ENCODE measurements around the gene STK25. TPM values are rescaled to one million over a fixed set of nuclear protein-coding genes. Genes with fewer than 3 reads are reported as not detected.

The STK25 gene
- total RNA-seq, 2 experiments from 2014 or later: 76.1 to 81.3 TPM

DNA sequence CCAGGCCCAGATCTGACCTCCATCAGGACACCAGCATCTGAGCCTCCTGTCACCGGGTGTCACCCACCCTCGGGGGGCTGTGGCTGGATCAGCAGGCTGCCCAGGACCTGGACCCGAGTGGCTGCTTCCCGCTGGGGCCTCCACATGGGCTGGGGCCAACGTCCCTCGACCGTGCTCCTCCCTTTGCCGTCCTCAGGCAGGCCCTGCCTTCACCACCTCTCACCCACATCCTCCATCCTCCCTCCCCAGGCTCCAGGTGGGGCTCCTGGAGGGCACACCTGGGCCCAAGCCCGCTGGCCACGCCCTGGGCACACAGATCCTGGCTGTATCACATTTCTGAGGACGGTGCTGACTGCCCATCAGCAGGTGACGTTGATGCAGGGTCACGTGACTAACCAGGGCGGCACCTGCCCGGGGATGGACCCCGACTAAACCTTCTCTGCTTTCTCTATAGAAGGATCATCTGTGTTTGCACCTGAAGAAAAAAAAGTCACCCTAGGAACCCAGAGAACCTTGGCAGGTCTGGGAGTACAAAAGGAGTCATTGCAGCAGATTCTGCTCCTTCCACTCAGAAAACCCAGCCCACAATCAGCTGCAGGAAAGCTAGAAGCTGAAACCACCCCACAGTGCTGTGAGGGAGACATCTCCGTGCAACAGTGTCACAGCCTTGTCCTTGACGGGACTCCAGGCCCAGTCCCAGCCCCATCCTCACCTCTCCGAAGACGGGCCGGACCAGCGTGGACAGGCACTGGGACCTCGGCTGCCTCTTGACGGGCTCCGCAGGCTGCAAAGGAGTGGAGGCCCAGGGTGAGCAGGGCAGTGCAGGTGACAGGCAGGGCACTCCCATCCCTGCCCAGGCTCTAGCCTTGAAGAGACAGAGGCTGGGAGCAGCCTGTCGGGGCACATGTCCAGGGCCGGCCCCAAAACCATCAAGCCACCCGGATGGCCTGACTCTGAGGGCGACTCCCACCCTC is 11.2 kb downstream of the STK25 start:
- H3K36me3 Mint-ChIP-seq (ENCODE audit: low read depth): peaks cover 21% of the 10 kb centered on the region
- H3K27ac Mint-ChIP-seq: no peak overlapping the region
- no peak for ATAC-seq (ENCODE audit: poor library complexity)
- peaks cover 0 to 6% of the 10 kb centered on the region in 2 experiments for H3K9me3 ChIP-seq (ENCODE audit: control insufficient read depth in 1 of 2, insufficient read depth in 1 of 2, low read length in 2 of 2)
- intact Hi-C loops (cut with DNase I, micrococcal nuclease): no loop called here
- H3K36me3 ChIP-seq (ENCODE audit: insufficient read depth, low read length): peaks cover 45% of the 10 kb centered on the region
- peaks cover 0 to 2% of the 10 kb centered on the region in 2 experiments for H3K27me3 ChIP-seq (ENCODE audit: control insufficient read depth in 1 of 2, insufficient read depth in 2 of 2, low read length in 2 of 2)
- H3K4me3 Mint-ChIP-seq: no peak overlapping the region
- H3K4me1 ChIP-seq (ENCODE audit: insufficient read depth, low read length): no peaks in the 10 kb centered on the region
- H3K27me3 Mint-ChIP-seq: no peaks in the 10 kb centered on the region
- TF ChIP-seq CTCF (IDR thresholded peaks at IDR 0.05): no peak
- ChIA-PET CTCF (no interaction called here), POLR2A (no interaction called here)
- no peak overlapping the region for H3K4me3 ChIP-seq (ENCODE audit: low read length)
- no peak overlapping the region for H3K27ac ChIP-seq (ENCODE audit: low read depth in 1 of 2, low read length in 2 of 2)
- H3K4me1 Mint-ChIP-seq (ENCODE audit: low read depth): no peaks in the 10 kb centered on the region
- H3K9me3 Mint-ChIP-seq: no peaks in the 10 kb centered on the region
- no peak for DNase-seq

GRCh38 chr2:241496003-241496707 is 12.2 kb downstream of the STK25 start:
- peaks cover 0 to 2% of the 10 kb centered on the region in 2 experiments for H3K27me3 ChIP-seq (ENCODE audit: control insufficient read depth in 1 of 2, insufficient read depth in 2 of 2, low read length in 2 of 2)
- no peak overlapping the region for H3K4me3 Mint-ChIP-seq
- no peak overlapping the region for H3K27ac Mint-ChIP-seq
- no peak for ATAC-seq (ENCODE audit: poor library complexity)
- CTCF ChIA-PET: no interaction called here
- intact Hi-C loops (cut with DNase I, micrococcal nuclease): no loop called here
- no peaks in the 10 kb centered on the region for H3K4me1 Mint-ChIP-seq (ENCODE audit: low read depth)
- H3K27ac ChIP-seq (ENCODE audit: low read depth in 1 of 2, low read length in 2 of 2): no peak overlapping the region
- POLR2A ChIA-PET: no interaction called here
- peaks cover 21% of the 10 kb centered on the region for H3K36me3 Mint-ChIP-seq (ENCODE audit: low read depth)
- H3K36me3 ChIP-seq (ENCODE audit: insufficient read depth, low read length): peaks cover 45% of the 10 kb centered on the region
- H3K27me3 Mint-ChIP-seq: no peaks in the 10 kb centered on the region
- DNase-seq: no peak
- no peak for TF ChIP-seq CTCF (IDR thresholded peaks at IDR 0.05)
- H3K4me1 ChIP-seq (ENCODE audit: insufficient read depth, low read length): no peaks in the 10 kb centered on the region
- no peaks in the 10 kb centered on the region for H3K9me3 Mint-ChIP-seq
- no peak overlapping the region for H3K4me3 ChIP-seq (ENCODE audit: low read length)
- H3K9me3 ChIP-seq (ENCODE audit: control insufficient read depth in 1 of 2, insufficient read depth in 1 of 2, low read length in 2 of 2): peaks cover 0 to 6% of the 10 kb centered on the region in 2 experiments

DNA sequence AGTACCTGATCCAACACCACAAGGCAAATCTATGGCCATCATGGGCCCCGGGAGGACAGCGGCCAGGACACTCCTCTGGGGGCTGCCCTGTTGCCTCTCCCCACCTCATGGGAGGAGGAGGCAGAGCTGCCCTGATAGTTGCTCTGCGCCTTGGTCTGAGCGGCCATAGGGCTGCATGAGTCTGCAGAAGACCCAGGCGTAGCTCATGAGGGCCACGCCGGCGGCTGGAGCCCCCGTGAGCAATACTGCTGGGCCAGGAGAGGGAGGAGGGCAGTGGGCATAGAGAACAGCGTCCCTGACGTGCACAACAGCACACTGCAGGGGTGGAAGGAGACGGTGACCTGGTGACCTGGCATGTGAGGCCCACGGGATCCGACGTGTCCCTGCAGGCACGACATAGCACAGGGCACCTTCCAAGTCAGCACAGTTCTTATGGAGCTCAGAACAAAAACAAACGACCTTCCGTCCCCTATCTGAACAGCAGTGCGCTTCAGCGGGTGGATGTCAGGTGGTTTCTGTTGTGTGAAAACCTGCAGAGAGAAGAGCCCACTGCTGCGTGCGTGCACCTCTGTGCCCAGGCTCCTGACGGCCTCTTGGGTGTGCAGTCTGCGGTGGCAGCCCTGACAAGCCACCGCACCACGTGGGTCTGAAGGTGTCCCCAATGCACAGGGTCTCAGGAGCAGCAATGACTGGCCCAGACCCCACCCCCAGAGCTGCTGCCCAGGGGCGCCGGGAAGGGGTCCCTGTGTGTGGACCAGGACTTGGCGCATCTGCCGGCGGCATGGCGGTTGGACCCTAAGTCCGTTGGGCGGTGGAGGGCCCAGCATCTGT is 13.0 kb downstream of the STK25 start:
- no peak for TF ChIP-seq CTCF (IDR thresholded peaks at IDR 0.05)
- Histone ChIP-seq H3K4me3 (ENCODE audit: low read length) (no peak overlapping the region), H3K36me3 (ENCODE audit: insufficient read depth, low read length) (peaks cover 39% of the 10 kb centered on the region), H3K27me3 (ENCODE audit: control insufficient read depth in 1 of 2, insufficient read depth in 2 of 2, low read length in 2 of 2) (peaks cover 0 to 2% of the 10 kb centered on the region in 2 experiments), H3K4me1 (ENCODE audit: insufficient read depth, low read length) (no peaks in the 10 kb centered on the region), H3K27ac (ENCODE audit: low read depth in 1 of 2, low read length in 2 of 2) (no peak overlapping the region), H3K9me3 (ENCODE audit: control insufficient read depth in 1 of 2, insufficient read depth in 1 of 2, low read length in 2 of 2) (peaks cover 0 to 6% of the 10 kb centered on the region in 2 experiments)
- H3K36me3 Mint-ChIP-seq (ENCODE audit: low read depth): peaks cover 21% of the 10 kb centered on the region
- DNase-seq: no peak
- H3K4me1 Mint-ChIP-seq (ENCODE audit: low read depth): no peaks in the 10 kb centered on the region
- no peak overlapping the region for H3K4me3 Mint-ChIP-seq
- CTCF ChIA-PET: no interaction called here
- no peak overlapping the region for H3K27ac Mint-ChIP-seq
- H3K9me3 Mint-ChIP-seq: no peaks in the 10 kb centered on the region
- H3K27me3 Mint-ChIP-seq: no peaks in the 10 kb centered on the region
- no peak for ATAC-seq (ENCODE audit: poor library complexity)
- POLR2A ChIA-PET: no interaction called here
- intact Hi-C loops (cut with DNase I, micrococcal nuclease): no loop called here
